HG02840 (cell line): ENCODE data around the gene EEIG1.

Experiments
- ATAC-seq: cut with Tn5 transposase; IDR thresholded peaks from one replicate; pipeline ENCODE4 v1.9.1; 2021; ENCODE audit warnings: mild to moderate bottlenecking, moderate library complexity, moderate number of reproducible peaks; ENCODE audit not compliant: unreplicated experiment, low FRiP score

Gene EEIG1

DNA sequence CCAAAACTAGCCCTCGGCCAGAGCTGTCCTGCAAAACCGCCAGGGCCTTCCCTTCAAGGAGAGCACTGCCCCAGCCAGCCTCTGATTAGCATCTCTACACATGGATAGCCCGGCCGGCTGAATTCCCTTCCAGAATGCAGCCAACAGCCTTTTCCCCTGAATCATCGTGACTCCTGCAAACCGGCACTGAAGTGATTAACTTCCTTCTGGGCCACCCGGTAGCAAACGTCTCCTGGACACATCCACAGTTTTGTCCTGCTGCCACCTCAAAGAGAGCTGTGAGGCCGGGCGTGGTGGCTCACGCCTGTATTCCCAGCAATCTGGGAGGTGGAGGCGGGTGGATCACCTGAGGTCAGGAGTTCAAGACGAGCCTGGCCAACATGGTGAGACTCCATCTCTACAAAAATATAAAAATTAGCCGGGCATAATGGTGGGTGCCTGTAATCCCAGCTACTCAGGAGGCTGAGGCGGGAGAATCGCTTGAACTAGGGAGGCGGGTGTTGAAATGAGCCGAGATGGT is 21.1 kb upstream of the EEIG1 start:
- no peak for ATAC-seq

DNA sequence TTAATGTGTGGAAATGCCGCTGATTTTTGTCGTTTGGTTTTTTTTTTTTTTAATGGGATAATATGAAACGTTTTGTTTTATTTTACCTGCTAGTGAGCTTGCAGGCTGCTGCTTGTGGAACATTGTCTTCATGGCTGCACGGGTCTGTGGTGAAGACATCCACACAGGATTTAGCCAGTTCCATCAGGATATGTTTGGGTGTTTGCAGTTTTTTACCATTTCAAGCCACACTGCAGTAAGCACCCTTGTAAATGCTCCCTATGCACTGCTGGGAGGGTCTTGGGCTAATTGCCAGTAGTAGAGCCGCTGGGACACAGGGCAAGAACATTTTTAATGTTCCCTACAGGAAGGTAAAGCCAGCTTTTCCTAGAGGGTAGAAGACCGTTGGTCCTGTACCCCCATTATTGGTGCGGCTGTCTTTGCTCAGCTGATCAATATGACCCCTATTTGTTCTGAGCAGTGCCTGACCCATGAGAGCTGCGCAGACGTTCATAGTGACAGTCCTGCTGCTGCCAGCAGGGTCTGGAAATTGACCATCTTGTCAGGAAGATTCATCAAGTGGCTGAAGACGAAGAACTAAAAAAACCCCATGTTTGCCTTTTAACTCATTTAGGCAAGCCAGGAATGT is 20.5 kb upstream of the EEIG1 start:
- ATAC-seq, result no peak

DNA sequence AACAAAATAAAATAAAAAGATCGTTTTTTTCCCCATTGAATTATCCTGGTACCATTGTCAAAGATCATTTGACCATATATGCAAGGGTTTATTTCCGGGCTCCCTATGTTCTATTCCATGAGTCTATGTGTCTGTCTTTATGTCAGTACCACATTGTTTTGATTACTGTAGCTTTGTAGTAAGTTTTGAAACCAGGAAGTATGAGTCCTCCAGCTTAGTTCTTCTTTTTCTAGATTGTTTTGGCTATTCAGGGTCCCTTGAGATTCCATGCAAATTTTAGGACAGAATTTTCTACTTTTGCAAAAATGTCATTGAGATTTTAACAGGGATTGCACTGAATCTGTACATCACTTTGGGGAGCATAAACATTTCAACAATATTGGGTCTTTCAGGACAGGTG is 18.7 kb upstream of the EEIG1 start:
- ATAC-seq, result no peak

DNA sequence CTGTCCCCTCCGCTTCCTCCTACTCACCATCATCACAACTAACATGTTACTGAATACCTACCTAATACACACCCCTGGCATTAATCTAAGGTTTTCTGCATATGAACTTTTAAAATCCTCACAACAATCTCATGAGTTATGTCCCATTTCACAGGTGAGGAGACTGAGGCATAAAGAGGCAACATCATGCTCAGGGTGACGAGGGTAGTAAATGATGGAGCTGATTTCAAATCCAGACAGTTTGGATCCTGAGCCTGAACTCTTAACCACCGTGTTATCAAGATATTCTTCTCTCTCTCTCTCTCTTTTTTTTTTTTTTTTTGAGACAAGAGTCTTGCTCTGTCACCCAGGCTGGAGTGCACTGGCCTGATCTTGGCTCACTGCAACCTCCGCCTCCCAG is 12.9 kb upstream of the EEIG1 start:
- no peak for ATAC-seq

DNA sequence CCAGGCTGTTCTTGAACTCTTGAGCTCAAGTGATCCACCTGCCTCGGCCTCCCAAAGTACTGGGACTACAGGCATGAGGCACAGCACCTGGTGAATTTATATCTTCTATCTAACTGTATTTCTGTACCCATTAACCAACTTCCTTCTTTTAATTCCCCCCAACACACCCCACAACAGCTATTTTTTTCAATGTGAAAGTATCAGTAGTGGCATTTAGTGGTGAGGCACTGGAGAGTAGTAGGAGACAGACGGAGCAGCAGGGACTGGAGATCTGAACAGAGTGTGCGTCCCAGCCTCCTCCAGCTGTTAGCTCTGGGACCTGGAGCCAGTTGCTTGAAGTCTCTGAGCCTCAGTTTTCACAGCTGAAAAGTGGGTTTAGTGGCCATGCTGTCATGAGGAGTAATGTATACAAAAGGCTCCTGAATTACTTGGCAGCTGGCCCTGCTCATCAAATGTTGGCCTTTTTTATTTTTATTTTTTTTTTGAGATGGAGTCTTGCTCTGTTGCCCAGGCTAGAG is 11.0 kb upstream of the EEIG1 start:
- no peak for ATAC-seq

DNA sequence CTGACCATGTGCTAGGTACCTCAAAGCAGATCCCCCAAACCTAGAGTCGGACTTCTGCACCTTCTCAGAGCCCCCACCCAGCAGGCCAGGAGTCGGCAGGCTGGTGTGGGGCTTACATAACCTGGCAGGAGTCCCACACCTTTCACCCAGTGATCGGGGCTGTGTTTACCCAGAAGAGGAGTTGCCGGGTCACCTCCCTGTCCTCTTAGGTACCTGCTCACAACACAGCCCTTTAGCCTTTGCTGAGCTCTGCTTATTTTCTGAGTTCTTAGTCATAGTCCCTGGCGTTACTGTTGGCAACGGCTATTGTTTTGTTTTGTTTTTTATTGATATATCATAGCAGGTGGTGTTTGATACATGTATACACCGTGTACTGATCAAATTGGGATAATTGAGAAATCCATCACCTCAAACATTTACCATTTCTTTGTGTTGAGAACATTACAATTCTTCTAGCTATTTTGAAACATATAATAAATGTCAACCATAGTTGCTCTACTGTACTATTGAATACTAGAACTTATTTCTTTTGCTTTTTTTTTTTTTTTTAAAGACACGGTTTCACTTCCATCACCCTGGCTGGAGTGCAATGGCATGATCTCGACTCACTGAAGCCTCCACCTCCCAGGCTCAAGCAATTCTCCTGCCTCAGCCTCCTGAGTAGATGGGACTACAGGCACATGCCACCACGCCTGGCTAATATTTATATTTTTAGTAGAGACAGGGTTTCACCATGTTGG is 10.4 kb upstream of the EEIG1 start:
- ATAC-seq, result no peak

DNA sequence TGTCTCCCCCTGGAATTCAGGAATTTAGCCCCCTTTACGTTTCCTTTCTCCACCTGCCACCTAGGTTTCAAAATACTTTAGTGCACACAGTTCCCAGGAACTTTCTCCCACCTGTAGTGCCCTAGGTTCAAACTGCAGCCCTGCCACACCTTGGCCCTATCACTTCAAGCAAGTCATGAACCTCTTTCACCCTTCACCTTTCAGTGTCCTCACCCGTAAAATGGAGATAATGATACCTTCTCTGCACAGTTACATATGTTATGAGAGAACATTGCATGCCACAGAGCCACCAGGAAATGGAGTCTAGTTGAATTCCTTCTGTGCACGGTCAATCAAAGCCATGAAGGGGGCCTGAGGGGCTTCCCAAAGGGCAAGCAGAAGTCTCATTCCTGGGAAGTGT is 9.8 kb upstream of the EEIG1 start:
- ATAC-seq, result no peak

DNA sequence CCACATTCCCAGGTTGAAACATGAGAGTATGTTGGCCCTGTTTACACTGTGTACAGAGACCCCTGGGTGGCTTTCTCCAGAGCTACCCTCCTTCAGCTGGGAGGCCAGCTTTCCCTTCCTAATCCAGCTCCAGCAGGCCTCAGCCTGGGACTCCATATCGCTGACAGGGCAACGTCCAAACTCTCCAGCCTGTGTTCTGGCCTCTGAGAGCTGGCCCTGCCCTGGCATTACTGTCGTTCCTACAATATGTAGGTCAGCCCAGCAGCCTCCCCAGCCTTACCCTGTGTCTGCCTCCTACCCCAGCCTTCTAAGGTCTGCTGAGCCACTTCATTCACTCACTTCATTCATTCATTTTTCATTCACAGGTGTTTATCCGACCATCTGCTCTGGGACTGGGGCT is 8.3 kb upstream of the EEIG1 start:
- no peak for ATAC-seq

DNA sequence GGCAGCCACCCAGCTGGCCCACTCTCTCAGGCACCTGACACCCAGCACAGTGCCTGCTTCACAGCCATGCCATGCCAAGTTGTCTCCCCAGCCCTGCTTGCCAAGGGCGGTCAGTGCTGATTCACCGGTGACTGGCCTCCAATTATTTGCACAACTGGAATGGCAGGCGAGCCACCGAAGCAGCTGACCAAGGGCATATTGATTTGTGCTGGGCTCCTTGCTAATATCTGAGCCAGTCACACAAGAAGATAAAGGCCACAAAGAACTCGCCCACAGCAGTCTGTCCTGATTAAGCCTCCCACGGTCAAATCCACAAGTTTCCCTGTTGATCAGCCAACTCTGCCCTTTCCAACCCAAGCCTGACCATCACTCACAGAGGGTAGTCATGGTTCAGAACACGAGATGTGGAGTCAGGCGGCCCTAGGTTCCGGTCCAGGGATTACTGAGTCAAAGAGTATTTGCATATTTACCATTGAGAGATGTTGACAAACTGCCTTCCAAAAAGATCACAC is 6.4 kb upstream of the EEIG1 start:
- no peak for ATAC-seq

DNA sequence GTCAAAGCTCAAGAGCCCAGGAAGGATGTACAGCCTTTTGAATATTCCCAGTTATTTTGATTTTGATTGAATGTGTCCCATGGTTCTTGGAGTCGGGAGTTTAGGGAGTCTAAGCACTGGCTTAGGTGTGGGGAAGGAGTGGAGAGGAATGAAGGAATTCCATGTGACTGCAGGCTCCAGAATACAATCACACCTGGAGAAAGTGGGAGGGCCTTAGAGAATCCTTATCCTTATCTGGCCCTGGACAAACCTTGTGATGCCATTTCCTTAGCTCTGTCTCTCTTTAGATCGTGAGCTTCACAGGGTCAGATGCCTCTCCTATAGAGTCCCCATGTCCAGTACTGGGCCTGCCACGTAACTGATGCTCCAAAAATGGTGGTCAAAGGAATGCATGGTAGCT is 4.2 kb upstream of the EEIG1 start:
- ATAC-seq, result no peak

DNA sequence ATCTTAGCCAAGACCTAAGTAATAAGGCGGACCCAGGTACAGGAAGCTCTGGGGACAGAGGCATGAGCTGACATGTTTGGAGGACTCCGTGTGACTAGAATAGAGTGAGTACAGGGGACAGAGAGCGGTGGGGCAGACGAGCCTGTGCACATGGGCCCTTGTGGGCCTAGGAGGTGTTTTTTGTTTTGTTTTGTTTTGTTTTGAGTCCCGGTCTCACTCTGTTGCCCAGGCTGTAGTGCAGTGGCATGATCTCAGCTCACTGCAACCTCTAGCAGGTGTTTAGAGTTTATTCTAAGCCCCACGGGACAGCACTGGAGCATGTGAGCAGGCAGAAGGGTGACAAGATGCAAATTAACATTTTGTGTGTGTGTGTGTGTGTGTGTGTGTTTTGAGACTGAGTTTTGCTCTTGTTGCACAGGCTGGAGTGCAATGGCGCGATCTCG is 3.1 kb upstream of the EEIG1 start:
- peak; percentile 30 for ATAC-seq

DNA sequence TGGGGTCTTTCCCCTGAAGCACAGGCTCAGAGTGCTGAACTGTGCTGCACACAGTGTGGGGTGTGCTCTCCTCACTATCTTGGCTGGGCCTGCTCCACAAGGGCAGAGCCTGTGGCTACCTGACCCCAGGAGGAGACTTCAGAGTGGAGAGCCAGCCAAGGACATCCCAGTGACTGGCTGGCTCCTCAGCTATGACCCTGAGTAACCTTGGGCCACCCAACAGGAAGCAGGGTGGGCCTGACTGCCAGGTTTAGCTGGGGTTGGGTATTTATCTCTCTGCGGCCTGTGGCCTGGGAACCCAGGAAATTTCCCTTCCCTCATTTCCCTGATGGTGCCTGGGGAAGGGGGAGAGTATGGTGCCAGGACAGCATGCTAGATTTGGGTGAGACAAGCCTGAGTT is 2.1 kb upstream of the EEIG1 start:
- no peak for ATAC-seq

DNA sequence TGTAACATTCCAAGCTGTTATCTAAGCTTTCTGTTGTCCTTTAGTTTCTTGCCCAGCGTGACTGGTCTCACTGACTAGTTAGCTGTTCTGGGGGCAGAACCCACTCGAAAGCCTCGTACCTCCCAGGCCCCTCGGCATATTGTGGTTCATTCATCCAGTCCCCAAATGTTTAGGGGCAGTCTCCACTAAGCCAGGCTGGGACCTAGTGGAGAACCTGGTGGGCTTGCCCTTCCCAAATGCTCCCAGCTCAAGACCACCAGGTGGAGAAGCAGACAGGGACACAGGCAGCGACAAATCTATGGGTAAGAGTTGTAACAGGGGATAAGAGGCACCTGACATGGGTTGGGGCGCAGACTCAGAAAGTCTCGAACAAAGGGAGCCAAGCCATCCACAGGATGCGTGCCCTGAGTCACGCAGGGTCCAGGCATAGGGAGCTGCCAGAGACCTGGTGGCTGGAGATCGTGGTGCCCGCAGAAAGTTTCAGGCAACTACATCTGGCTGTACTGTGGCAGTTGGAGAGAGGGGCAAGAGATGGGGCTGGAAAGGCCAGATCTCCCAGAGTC is 851 bp upstream of the EEIG1 start:
- ATAC-seq, result no peak

DNA sequence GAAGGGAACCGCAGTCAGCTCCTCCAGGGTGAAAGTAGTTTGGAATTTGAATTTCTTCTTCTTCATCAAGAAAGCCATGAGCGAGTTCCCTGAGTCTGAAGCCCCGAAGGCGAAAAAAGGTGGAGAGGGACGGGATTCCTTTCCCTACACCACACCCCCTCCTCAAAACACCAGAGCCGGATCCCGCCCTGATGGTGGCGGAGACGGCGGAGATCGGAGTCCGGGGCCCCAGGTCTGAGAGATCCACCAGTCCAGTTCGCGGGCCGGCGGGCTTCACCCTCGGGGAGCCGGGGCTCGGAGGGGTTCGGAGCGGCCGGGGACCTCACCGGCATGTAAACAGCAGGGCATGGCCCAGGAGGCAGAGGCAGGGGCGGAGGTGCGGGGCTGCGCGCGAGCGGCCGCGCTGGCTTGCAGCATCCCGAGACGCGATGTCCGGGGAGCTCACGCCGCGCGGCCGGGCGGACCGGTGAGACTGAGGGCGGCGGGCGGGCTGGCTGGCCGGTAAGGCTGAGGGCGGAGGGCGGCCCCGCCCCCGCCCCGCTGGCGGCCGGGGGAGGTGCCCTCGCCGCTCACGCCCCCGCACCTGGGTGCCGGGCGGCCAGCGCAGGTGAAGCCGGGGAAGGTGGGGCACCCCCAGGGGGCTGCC is 606 bp downstream of the EEIG1 start:
- ATAC-seq, result peak; percentile 38

DNA sequence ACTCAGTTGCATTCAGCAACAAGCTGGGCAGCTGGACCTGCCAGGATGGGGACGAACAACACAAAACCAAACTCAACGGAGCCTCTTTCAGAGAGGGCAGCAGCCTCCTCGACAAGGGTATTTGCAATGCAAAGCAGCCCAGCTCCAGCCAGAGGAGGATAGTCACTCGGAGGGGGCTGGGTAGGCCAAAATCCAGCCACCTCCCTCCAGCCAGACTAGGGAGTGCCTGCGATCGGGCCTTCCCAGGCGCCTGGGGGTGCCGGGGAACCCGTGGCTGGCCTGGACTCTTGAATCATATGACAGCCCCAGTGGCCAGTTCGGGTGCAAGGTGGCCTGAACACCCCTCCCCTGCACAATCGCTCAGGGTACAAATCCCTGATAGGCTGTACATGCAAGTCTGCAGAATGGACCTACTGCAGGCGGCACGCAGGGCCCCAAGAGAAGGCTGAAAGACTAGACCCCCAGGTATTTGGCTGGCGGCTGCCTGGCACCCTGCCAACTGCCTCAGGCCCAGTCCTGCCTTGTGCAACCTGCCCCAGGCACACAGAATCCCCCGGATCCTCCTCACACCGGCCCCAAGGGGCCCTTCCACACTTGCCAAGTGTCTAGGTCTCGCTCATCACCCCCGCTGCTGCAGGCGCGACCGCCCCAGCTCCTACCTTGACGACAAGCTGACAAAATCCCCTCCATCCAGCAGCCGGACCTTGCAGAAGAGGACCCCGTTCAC is 1.3 kb downstream of the EEIG1 start:
- ATAC-seq, result no peak

DNA sequence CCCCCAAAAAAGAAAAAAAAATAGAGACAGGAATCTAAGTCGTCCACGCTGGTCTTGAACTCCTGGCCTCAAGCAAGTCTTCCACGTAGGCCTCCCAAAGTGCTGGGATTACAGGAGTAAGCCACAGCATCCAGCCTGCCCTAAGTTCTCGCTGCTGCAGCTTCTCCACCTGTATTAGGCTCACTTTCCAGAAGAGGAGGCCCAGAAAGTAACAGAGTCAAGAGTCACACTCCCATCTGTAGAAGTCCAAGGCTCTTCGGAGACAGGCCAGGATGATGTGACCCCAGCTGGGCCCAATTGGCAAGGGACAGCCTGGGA is 1.8 kb downstream of the EEIG1 start:
- no peak for ATAC-seq

DNA sequence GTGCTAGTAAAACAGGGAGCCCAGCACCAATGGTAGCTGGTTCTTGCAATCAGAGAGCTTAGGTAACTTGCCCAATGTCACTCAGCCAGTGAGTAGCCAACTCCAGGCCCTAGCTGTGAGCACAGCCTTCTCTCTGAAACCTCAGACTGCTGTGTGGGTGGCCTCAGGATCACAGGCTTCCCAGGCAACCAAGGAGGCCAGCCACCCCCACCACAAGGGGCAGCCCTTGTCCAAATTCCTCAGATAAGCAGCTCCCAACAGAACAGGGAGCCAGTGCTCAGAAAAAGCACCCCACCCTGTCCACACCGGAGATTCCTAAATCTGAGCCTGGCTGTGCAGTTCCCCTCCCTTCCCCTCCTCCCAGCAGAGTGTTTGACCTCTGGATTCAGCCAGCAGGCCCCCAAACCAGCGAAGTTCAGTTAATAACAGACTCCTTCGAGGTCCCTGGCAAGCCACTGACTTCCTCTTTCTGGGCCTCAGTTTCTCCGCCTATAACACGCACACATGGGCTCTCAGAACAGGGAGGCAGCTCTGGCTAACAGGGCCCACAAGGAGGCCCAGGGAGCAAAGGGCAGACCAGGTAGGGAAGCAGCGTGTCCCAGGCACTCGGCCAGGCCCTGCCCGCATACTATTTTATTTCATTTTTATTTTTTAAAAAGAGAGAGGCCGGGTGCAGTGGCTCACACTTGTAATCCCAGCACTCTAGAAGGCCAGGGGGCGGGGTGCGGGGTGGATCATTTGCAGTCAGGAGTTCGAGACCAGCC is 2.7 kb downstream of the EEIG1 start:
- no peak for ATAC-seq

DNA sequence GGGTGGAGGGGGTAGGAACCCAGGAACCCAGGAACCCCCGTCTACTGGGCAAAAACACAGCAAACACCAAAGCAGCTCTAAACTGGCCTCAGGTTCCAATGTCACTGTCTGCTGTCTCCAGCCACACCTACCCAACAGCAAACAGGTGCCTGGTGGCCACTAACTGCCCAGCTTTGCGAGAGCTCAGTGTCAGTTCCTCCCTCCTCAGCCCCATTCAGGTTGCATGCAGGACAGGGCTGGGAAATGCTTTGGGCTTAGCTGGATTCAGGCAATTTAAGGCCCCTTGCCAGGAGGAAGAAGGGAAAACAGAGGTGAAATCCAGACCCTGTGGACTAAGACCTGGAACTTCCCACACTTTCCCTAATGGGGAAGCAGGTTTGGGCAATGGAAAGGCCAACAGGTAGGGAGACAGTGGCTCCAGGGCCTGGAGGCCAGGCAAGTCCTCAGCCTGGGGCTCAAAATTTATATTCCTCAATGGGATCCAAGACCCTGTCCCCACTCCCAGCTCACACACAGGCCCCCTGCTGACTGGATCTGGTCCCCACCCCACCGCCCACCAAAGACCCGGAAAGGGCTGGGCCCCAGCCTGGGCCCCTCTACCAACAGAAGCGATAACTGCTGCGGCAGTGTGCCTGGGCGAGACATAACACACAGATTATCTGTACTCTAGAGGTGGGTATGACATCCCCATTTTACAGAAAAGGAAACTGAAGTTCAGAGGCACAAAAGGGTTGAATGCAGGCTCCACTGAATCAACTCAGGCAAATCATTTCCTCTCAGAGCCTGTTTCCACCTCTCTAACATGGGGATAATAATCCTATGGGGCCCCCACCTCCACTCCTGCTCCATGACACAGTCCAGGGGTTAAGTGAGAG is 3.5 kb downstream of the EEIG1 start:
- no peak for ATAC-seq

DNA sequence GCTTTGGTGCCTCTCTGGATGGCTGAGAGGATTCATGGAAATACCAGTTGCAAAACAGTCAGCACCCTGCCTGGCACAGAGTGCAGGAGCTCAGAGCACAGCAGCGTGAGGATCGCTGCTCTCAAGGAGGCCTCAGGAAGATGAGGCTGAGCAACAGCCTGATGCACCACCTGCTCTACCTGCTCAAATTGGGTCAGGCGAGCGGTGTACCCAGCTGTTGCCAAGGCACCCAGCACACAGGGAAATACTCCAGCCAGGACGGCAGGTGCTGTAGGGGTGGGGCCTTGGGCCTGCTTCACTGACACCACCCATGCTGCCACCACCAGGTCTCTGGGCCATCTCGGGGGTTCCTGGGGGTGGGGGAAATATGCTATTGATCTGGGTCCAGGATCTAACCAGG is 4.3 kb downstream of the EEIG1 start:
- ATAC-seq, result no peak
